Memory B cell (primary cell): Measurements from ENCODE around the gene ZFP92.
"Not testable (repeated sequence)": the region's sequence is repeated elsewhere in the genome, so short reads cannot be mapped to it uniquely, and the experiment has no call there.

Experiments
- ATAC-seq: fragments of 150-1000 bp; cut with Tn5 transposase; 2 replicates; pipeline ENCODE4 v1.10.0; 2021; ENCODE audit warnings: low read depth, mild to moderate bottlenecking, moderate library complexity
- DNase-seq, 2 donors: peaks; one replicate each; pipeline ENCODE4 v3.0.0; 2022; ENCODE audit warnings: low spot score in 2 of 2
- H3K27ac Mint-ChIP-seq: one replicate; pipeline ENCODE4 v1.8.0; 2022; ENCODE audit warnings: mild to moderate bottlenecking, moderate library complexity, mixed read lengths
- H3K27me3 Mint-ChIP-seq: one replicate; pipeline ENCODE4 v1.8.0; 2022; ENCODE audit warnings: mixed read lengths
- H3K36me3 Mint-ChIP-seq: one replicate; pipeline ENCODE4 v1.8.0; 2022; ENCODE audit warnings: mild to moderate bottlenecking, mixed read lengths
- H3K4me1 Mint-ChIP-seq: one replicate; pipeline ENCODE4 v1.8.0; 2022; ENCODE audit warnings: mixed read lengths
- H3K4me3 Mint-ChIP-seq: one replicate; pipeline ENCODE4 v1.8.0; 2022; ENCODE audit warnings: mild to moderate bottlenecking, moderate library complexity, mixed read lengths
- H3K9me3 Mint-ChIP-seq: one replicate; pipeline ENCODE4 v1.8.0; 2022; ENCODE audit warnings: mixed read lengths

The ZFP92 gene

GRCh38 chrX:153396320-153397195, 14.7 kb upstream of the ZFP92 start:
- H3K9me3 Mint-ChIP-seq: no peaks in the 10 kb centered on the region
- H3K27ac Mint-ChIP-seq: no peak overlapping the region
- H3K4me3 Mint-ChIP-seq: no peak overlapping the region
- H3K36me3 Mint-ChIP-seq: no peaks in the 10 kb centered on the region
- DNase-seq (no peak), ATAC-seq (no peak)
- peaks cover 3% of the 10 kb centered on the region for H3K4me1 Mint-ChIP-seq
- peaks cover 4% of the 10 kb centered on the region for H3K27me3 Mint-ChIP-seq

GRCh38 chrX:153397256-153397960, 13.9 kb upstream of the ZFP92 start:
- peaks cover 4% of the 10 kb centered on the region for H3K27me3 Mint-ChIP-seq
- DNase-seq (no peak), ATAC-seq (no peak)
- no peaks in the 10 kb centered on the region for H3K9me3 Mint-ChIP-seq
- no peaks in the 10 kb centered on the region for H3K36me3 Mint-ChIP-seq
- peaks cover 3% of the 10 kb centered on the region for H3K4me1 Mint-ChIP-seq
- no peak overlapping the region for H3K4me3 Mint-ChIP-seq
- no peak overlapping the region for H3K27ac Mint-ChIP-seq

GRCh38 chrX:153398275-153398960, 12.9 kb upstream of the ZFP92 start:
- DNase-seq (no peak), ATAC-seq (no peak)
- Mint-ChIP-seq H3K9me3 (no peaks in the 10 kb centered on the region), H3K4me3 (no peak overlapping the region), H3K27ac (no peak overlapping the region), H3K4me1 (peaks cover 3% of the 10 kb centered on the region), H3K27me3 (peaks cover 4% of the 10 kb centered on the region), H3K36me3 (no peaks in the 10 kb centered on the region)

GRCh38 chrX:153400146-153401132, 10.8 kb upstream of the ZFP92 start:
- Mint-ChIP-seq H3K4me3 (no peak overlapping the region), H3K36me3 (no peaks in the 10 kb centered on the region), H3K27ac (no peak overlapping the region), H3K9me3 (no peaks in the 10 kb centered on the region), H3K4me1 (peaks cover 3% of the 10 kb centered on the region), H3K27me3 (peaks cover 2% of the 10 kb centered on the region)
- ATAC-seq: peak; percentile 82
- peak; percentile 38 to 46 for DNase-seq

- no peaks in the 10 kb centered on the region for H3K36me3 Mint-ChIP-seq
- no peak within 1 kb of the TSS for H3K4me3 Mint-ChIP-seq
- no peak for DNase-seq
- H3K27ac Mint-ChIP-seq: no peak within 1 kb of the TSS
- H3K27me3 Mint-ChIP-seq: peaks cover 2% of the 10 kb centered on the region
- peaks cover 3% of the 10 kb centered on the region for H3K4me1 Mint-ChIP-seq
- H3K9me3 Mint-ChIP-seq: no peaks in the 10 kb centered on the region
- no peak for ATAC-seq
Observed at GRCh38 chrX:153401133-153401764, 10.0 kb upstream of the ZFP92 start, which contains the start of gene PNMA6E. PNMA6E (minus strand) TSS chrX:153401350; CDS start chrX:153398849, 2,501 bp downstream.

- H3K4me1 Mint-ChIP-seq, H3K27me3 Mint-ChIP-seq, DNase-seq, H3K36me3 Mint-ChIP-seq, H3K9me3 Mint-ChIP-seq, H3K4me3 Mint-ChIP-seq, ATAC-seq, H3K27ac Mint-ChIP-seq: not testable (repeated sequence)
Observed at GRCh38 chrX:153404333-153404732, 6.9 kb upstream of the ZFP92 start.

- no peaks in the 10 kb centered on the region for H3K4me1 Mint-ChIP-seq
Observed at GRCh38 chrX:153405426-153405825, 5.8 kb upstream of the ZFP92 start.

GRCh38 chrX:153406011-153406410, 5.3 kb upstream of the ZFP92 start:
- ATAC-seq (no peak), DNase-seq (no peak)
- no peak overlapping the region for H3K27ac Mint-ChIP-seq
- H3K4me1 Mint-ChIP-seq: no peaks in the 10 kb centered on the region
- no peaks in the 10 kb centered on the region for H3K9me3 Mint-ChIP-seq
- H3K27me3 Mint-ChIP-seq: no peaks in the 10 kb centered on the region
- H3K36me3 Mint-ChIP-seq: no peaks in the 10 kb centered on the region
- H3K4me3 Mint-ChIP-seq: no peak overlapping the region

More at GRCh38 chrX:153405426-153405825, 5.8 kb upstream of the ZFP92 start:
- H3K27me3 Mint-ChIP-seq: no peaks in the 10 kb centered on the region
- ATAC-seq (no peak), DNase-seq (no peak)
- H3K27ac Mint-ChIP-seq: no peak overlapping the region
- H3K4me3 Mint-ChIP-seq: no peak overlapping the region
- no peaks in the 10 kb centered on the region for H3K36me3 Mint-ChIP-seq
- H3K9me3 Mint-ChIP-seq: no peaks in the 10 kb centered on the region

GRCh38 chrX:153406903-153407302, 4.4 kb upstream of the ZFP92 start:
- Mint-ChIP-seq H3K27me3 (no peaks in the 10 kb centered on the region), H3K36me3 (no peaks in the 10 kb centered on the region), H3K4me3 (no peak overlapping the region), H3K27ac (no peak overlapping the region), H3K9me3 (no peaks in the 10 kb centered on the region), H3K4me1 (peaks cover 2% of the 10 kb centered on the region)
- ATAC-seq: no peak
- DNase-seq: no peak

GRCh38 chrX:153407736-153408135, 3.5 kb upstream of the ZFP92 start:
- H3K36me3 Mint-ChIP-seq: no peaks in the 10 kb centered on the region
- no peak overlapping the region for H3K4me3 Mint-ChIP-seq
- peaks cover 9% of the 10 kb centered on the region for H3K4me1 Mint-ChIP-seq
- ATAC-seq (no peak), DNase-seq (no peak)
- no peaks in the 10 kb centered on the region for H3K9me3 Mint-ChIP-seq
- H3K27ac Mint-ChIP-seq: no peak overlapping the region
- H3K27me3 Mint-ChIP-seq: no peaks in the 10 kb centered on the region

- Mint-ChIP-seq H3K36me3 (no peaks in the 10 kb centered on the region), H3K27ac (no peak overlapping the region), H3K9me3 (no peaks in the 10 kb centered on the region), H3K27me3 (no peaks in the 10 kb centered on the region), H3K4me3 (no peak overlapping the region), H3K4me1 (peaks cover 9% of the 10 kb centered on the region)
- ATAC-seq (no peak), DNase-seq (no peak)
Observed at GRCh38 chrX:153408221-153408721, 3.0 kb upstream of the ZFP92 start.

GRCh38 chrX:153408871-153409351, 2.4 kb upstream of the ZFP92 start:
- Mint-ChIP-seq H3K9me3 (no peaks in the 10 kb centered on the region), H3K27ac (no peak overlapping the region), H3K36me3 (no peaks in the 10 kb centered on the region), H3K27me3 (no peaks in the 10 kb centered on the region), H3K4me3 (no peak overlapping the region), H3K4me1 (peaks cover 9% of the 10 kb centered on the region)
- ATAC-seq (no peak), DNase-seq (no peak)
